Astrocyte (in vitro differentiated cells and primary cell): Measurements from ENCODE around the gene THRB. TPM values are rescaled to one million over a fixed set of nuclear protein-coding genes. Genes with fewer than 3 reads are reported as not detected.

Source experiments
- DNase-seq: peaks from one replicate; pipeline ENCODE4 v3.0.0-alpha.2; 2010; ENCODE audit warnings: low read depth
- FAIRE-seq: peaks from 2 replicates; lab custom pipeline; 2011; peaks lifted over from hg19 to GRCh38; lab: Jason Lieb, UNC
- H2AFZ ChIP-seq: 2 replicates; pipeline ENCODE4 v1.6.0; 2012; ENCODE audit warnings: low read depth, low read length, inconsistent platforms
- H3K27ac ChIP-seq: 2 replicates; pipeline ENCODE4 v1.5.1; 2011; ENCODE audit warnings: low read depth, low read length, inconsistent platforms
- H3K27me3 ChIP-seq: 2 replicates; pipeline ENCODE4 v1.6.0; 2011; ENCODE audit warnings: low read length, inconsistent platforms; ENCODE audit not compliant: insufficient read depth
- H3K36me3 ChIP-seq: 2 replicates; pipeline ENCODE4 v1.5.1; 2011; ENCODE audit warnings: low read length, inconsistent platforms; ENCODE audit not compliant: insufficient read depth
- H3K4me1 ChIP-seq: 2 replicates; pipeline ENCODE4 v1.5.1; 2011; ENCODE audit warnings: low read length, inconsistent platforms; ENCODE audit not compliant: insufficient read depth
- H3K4me2 ChIP-seq: 2 replicates; pipeline ENCODE4 v1.6.0; 2012; ENCODE audit warnings: low read length, inconsistent platforms
- H3K4me3 ChIP-seq: 2 replicates; pipeline ENCODE4 v1.5.1; 2011; ENCODE audit warnings: low read depth, mild to moderate bottlenecking, low read length, inconsistent platforms; ENCODE audit not compliant: insufficient read depth
- H3K79me2 ChIP-seq: 2 replicates; pipeline ENCODE4 v1.6.0; 2012; ENCODE audit warnings: mild to moderate bottlenecking, low read length, inconsistent platforms; ENCODE audit not compliant: insufficient read depth
- H3K9ac ChIP-seq: 2 replicates; pipeline ENCODE4 v1.6.0; 2012; ENCODE audit warnings: mild to moderate bottlenecking, low read length, inconsistent platforms
- H3K9me3 ChIP-seq: 2 replicates; pipeline ENCODE4 v1.5.1; 2012; ENCODE audit warnings: low read depth, mild to moderate bottlenecking, low read length, inconsistent platforms; ENCODE audit not compliant: insufficient read depth
- H4K20me1 ChIP-seq: 2 replicates; pipeline ENCODE4 v1.6.0; 2012; ENCODE audit warnings: low read length, inconsistent platforms; ENCODE audit not compliant: insufficient read depth
- H3K27ac Mint-ChIP-seq: one replicate; pipeline ENCODE4 v1.8.0; 2021; ENCODE audit warnings: mild to moderate bottlenecking, mixed read lengths; ENCODE audit not compliant: unreplicated experiment
- H3K27me3 Mint-ChIP-seq: one replicate; pipeline ENCODE4 v1.8.0; 2021; ENCODE audit warnings: low read depth, mixed read lengths; ENCODE audit not compliant: unreplicated experiment
- H3K36me3 Mint-ChIP-seq: one replicate; pipeline ENCODE4 v1.8.0; 2021; ENCODE audit warnings: low read depth, mixed read lengths; ENCODE audit not compliant: unreplicated experiment
- H3K4me1 Mint-ChIP-seq: one replicate; pipeline ENCODE4 v1.8.0; 2021; ENCODE audit warnings: low read depth, mixed read lengths; ENCODE audit not compliant: unreplicated experiment
- H3K4me3 Mint-ChIP-seq: one replicate; pipeline ENCODE4 v1.8.0; 2021; ENCODE audit warnings: mild to moderate bottlenecking, moderate library complexity, mixed read lengths; ENCODE audit not compliant: unreplicated experiment
- H3K9me3 Mint-ChIP-seq: one replicate; pipeline ENCODE4 v1.8.0; 2021; ENCODE audit warnings: mild to moderate bottlenecking, mixed read lengths; ENCODE audit not compliant: unreplicated experiment
- EZH2 ChIP-seq: IDR thresholded peaks from 2 replicates; pipeline ENCODE4 v1.6.1; 2012; ENCODE audit warnings: mild to moderate bottlenecking, low read length, inconsistent platforms; ENCODE audit not compliant: insufficient read depth
- total RNA-seq: library from RNA; stranded (reverse); gene quantifications from 2 replicates; pipeline ENCODE4 v1.2.1, GENCODE V29; 2021
- TF ChIP-seq, protein P1 (sequence below): IDR thresholded peaks from 2 replicates; pipeline ENCODE4 v1.5.1; 2011; ENCODE audit warnings: low read depth, mild to moderate bottlenecking, inconsistent platforms, low read length, moderate library complexity; ENCODE audit not compliant: insufficient read depth

The THRB gene
- total RNA-seq, 1 donor from 2014 or later: 8.5 TPM

DNA sequence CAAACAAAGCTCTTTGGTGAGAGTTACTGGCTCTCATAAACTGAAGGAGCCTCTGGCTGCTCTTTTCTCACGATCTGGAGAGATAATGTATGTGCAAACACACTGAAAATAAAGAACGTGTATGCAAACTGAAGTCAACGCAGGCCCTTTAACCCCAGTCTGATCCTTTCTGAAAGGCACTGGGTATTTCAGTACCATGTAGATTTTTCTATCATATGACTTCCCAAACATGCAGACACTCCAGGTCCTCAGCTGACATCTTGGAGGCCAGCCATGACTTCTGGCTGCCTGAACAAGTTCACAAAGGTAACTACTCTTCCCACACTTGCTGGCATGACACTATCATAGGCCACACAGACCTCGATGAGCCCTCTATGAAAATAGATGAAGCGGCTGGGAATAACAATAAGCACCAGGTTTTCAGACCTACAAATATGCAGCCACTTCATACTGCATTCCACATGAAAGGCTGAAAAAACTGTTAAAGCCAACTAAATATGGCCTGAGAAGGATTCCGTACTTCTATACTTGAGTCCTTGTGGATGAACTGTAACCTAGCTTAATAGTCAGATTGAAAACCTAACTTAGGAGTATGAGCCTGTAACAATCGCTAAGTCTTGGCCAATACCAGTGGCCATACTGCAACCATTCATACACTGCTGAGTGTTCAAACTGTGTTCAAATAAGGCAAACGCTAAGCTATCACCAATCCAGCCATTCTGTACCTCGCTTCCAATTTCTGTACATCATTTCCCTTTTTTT, 121.3 kb downstream of the THRB start:
- Mint-ChIP-seq H3K36me3 (no peaks in the 10 kb centered on the region), H3K27me3 (no peaks in the 10 kb centered on the region), H3K4me3 (no peak overlapping the region), H3K4me1 (peaks cover 19% of the 10 kb centered on the region), H3K9me3 (no peaks in the 10 kb centered on the region), H3K27ac (no peak overlapping the region)
- TF ChIP-seq, protein P1, sequence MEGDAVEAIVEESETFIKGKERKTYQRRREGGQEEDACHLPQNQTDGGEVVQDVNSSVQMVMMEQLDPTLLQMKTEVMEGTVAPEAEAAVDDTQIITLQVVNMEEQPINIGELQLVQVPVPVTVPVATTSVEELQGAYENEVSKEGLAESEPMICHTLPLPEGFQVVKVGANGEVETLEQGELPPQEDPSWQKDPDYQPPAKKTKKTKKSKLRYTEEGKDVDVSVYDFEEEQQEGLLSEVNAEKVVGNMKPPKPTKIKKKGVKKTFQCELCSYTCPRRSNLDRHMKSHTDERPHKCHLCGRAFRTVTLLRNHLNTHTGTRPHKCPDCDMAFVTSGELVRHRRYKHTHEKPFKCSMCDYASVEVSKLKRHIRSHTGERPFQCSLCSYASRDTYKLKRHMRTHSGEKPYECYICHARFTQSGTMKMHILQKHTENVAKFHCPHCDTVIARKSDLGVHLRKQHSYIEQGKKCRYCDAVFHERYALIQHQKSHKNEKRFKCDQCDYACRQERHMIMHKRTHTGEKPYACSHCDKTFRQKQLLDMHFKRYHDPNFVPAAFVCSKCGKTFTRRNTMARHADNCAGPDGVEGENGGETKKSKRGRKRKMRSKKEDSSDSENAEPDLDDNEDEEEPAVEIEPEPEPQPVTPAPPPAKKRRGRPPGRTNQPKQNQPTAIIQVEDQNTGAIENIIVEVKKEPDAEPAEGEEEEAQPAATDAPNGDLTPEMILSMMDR: no peak
- no peak for TF ChIP-seq EZH2
- DNase-seq (no peak), FAIRE-seq (no peak)
- Histone ChIP-seq H3K4me1 (no peaks in the 10 kb centered on the region), H2AFZ (no peak overlapping the region), H3K79me2 (no peaks in the 10 kb centered on the region), H3K4me2 (no peak overlapping the region), H3K36me3 (no peaks in the 10 kb centered on the region), H3K9ac (no peak overlapping the region), H4K20me1 (no peaks in the 10 kb centered on the region), H3K27ac (no peak overlapping the region), H3K9me3 (no peaks in the 10 kb centered on the region), H3K4me3 (no peak overlapping the region), H3K27me3 (no peaks in the 10 kb centered on the region)

DNA sequence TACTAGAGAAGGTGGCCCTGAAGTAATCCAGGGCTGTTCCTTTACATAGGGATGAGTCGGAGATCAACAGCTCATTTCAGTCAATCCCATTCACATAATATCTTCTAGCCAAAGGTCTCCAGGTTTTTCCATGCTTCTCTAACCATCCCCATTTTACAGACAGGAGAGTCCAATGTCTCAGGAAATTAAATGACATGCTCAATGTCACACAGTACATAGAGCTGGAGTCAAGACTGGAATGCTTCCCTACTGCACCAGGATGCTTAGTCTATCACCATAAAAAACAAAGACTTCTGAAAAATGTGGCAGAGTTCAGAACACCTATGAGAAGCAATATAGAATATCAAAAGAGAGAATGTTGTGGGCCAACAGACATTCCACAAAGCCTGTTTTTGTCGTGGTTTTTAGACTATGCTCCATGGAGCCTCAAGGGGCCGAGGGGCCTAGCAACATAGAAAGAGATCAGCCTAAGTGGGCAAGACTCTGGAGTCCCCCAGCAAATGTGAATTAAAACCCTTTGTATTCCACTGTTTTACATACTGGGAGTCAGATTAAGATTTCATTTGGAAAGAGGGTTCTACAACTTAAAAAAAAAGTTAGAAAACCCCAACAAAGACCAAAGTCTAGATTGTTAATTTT, 122.0 kb downstream of the THRB start:
- Histone ChIP-seq H3K9me3 (no peaks in the 10 kb centered on the region), H3K4me3 (no peak overlapping the region), H3K27ac (no peak overlapping the region), H3K79me2 (no peaks in the 10 kb centered on the region), H4K20me1 (no peaks in the 10 kb centered on the region), H3K36me3 (no peaks in the 10 kb centered on the region), H3K4me2 (no peak overlapping the region), H3K9ac (no peak overlapping the region), H2AFZ (no peak overlapping the region), H3K27me3 (no peaks in the 10 kb centered on the region), H3K4me1 (no peaks in the 10 kb centered on the region)
- H3K9me3 Mint-ChIP-seq: no peaks in the 10 kb centered on the region
- TF ChIP-seq EZH2: no peak
- TF ChIP-seq, protein P1: no peak
- H3K4me3 Mint-ChIP-seq: no peak overlapping the region
- H3K27me3 Mint-ChIP-seq: no peaks in the 10 kb centered on the region
- FAIRE-seq (no peak), DNase-seq (no peak)
- H3K36me3 Mint-ChIP-seq: no peaks in the 10 kb centered on the region
- H3K27ac Mint-ChIP-seq: no peak overlapping the region
- H3K4me1 Mint-ChIP-seq: peaks cover 17% of the 10 kb centered on the region
